Inferior parietal cortex (tissue), 1 donor: ENCODE data around the gene CSNK2A1.
"Not testable (repeated sequence)": the region's sequence is repeated elsewhere in the genome, so short reads cannot be mapped to it uniquely, and the experiment has no call there.

ENCODE experiments used
- DNase-seq: peaks from one replicate; pipeline ENCODE4 v3.0.0-alpha.2; 2016; ENCODE audit errors: extremely low spot score

The CSNK2A1 gene

DNA sequence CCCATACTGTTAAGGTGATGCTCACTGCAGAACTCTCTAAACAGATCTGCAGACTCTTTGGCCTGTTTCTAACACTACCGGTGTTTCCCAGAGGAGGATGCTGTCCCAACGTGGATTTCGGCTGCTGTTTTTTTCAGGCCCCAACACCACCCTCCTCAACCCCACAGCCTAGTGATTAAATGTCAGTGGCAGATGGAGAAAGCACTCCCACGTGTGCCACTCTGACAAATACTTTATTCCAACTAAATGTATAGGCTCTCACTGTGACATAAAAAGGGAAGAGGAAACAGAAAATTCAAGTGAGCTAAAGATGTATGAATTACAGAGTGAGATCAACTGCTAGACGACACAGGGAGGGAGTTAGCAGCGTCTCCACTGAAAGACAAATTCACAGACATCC lies 84.8 kb downstream of the CSNK2A1 start:
- no peak for DNase-seq

DNA sequence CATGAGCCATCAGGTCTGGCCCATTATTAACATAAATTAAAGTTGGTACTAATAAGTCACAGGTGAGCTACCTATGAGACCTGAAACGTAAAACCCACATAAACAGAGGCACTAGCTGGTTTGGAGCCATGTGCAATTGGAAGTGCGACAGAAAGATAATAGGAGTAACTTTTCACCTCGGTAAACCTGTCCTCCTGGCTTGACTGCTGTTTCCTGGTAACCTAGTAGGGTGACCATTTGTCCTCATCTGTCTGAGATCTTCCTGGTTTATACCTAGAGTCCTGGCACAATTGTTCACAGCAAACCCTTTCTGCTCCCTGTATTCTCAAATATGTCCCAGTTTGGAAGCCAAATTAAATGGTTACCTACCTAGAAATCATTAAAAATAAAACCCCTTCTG lies 88.6 kb downstream of the CSNK2A1 start:
- DNase-seq: no peak

- not testable (repeated sequence) for DNase-seq
Observed at GRCh38 chr20:452021-452420, 91.6 kb downstream of the CSNK2A1 start.

GRCh38 chr20:445514-446336 lies 97.9 kb downstream of the CSNK2A1 start:
- no peak for DNase-seq

- DNase-seq: no peak
Observed at GRCh38 chr20:444862-445426, 98.6 kb downstream of the CSNK2A1 start.

DNA sequence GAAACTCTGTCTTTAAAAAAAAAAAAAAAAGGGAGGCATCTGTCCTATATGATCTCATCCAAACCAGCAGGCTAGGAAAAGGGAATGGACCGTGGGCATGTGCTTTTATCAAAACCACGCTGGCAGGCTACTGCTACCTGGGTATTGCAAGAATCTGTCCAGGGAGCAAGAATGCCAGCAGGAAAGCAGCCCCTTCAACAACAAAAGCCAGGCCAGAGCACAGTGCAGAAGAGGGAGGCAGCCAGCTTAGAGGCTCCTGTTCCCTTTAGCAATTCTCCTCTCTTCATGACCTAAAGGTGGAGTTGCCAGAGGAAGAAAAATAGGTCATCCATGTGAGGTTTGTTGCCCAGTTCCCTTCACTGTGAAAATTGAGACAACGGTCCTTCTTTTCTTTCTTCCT lies 99.5 kb downstream of the CSNK2A1 start:
- no peak for DNase-seq

DNA sequence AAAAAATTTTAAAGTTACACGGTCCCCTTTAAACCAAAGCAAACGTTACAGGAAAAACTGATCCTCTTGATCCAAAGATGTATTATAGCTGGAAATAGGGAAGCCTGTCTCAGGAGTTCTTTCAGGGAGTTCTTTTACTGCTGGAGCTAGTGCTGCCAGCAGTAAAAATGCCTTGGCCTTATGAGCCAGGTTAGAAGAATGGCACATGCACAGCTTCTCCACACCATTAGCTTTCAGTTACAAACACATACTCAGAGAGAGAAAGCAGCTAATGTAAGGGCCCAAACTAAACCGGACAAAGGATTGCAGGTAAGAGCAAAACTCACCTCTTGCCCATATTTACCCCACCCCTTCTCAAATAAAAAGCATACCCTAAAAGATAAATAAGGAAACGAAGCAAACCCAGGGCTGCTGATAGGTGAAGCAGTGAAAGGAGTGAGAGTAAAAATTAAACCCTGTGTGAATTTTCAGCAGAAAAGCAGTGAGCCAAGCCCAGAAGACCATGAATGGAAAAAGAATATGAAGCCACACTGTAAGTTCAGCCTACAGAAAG lies 100.3 kb downstream of the CSNK2A1 start:
- DNase-seq: no peak

GRCh38 chr20:440636-441035 lies 103.0 kb downstream of the CSNK2A1 start:
- DNase-seq: no peak

DNA sequence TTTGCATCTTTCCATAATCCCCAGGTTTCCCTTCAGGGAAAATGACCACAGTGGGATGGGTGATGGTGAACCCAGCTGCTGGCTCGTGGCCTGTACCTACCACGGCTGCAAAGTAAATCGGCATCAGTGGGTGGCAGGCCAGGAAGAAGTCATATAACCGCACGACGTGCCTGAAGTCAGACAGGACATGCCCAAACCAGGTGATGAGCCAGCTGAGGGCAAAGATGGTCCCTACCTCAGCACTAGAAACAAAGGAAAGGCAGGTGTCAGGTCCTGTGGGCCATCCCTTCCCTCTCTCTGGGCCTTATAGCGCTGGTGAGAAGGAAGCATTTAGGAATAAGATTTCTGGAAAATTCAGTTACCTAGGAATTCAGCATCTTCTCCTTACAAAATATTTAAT lies 103.4 kb downstream of the CSNK2A1 start:
- DNase-seq: no peak

DNA sequence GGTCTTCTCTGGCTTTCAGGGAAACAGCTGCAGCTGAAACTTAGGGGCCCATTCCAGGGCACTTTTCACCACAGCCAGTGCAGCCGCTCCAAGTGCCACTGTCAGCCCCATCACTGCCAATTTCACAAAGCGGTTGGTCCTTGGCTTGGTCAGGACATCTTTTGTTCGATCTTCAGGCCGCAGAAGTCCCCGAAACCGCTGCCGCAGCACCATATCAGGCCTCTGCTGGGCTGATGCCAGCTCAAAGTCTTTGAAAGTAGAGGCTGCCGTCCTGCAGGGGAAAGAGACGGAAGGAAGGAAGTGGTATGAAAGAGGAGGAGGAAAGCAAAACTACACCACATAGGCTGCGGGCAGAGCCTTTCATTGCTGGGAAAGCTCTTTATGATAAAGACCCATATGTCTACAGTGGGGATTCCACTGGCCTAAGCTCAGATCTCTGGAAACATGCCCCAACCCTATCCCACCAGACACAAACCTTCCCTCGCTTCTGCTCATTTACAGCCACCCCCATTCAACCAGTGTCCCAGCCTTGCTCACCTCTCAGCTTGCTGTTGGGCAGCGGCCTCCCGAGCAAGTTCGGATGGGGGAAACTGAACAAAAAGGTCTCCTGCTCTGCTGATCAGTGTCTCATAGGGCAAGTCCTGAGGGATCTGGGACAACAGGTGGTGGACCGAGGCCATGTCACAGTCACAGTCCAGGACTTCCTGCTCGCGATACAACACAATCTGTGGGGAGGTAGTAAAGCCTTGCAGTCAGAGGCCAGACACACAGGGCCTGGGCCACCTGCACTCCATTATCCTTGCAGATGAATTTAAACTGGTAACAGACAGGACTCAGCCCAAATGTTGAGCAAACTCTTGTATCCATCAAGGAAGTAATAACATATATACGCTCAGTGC lies 104.8 kb downstream of the CSNK2A1 start:
- DNase-seq: no peak

- no peak for DNase-seq
Observed at GRCh38 chr20:437787-438486, 105.7 kb downstream of the CSNK2A1 start.

DNA sequence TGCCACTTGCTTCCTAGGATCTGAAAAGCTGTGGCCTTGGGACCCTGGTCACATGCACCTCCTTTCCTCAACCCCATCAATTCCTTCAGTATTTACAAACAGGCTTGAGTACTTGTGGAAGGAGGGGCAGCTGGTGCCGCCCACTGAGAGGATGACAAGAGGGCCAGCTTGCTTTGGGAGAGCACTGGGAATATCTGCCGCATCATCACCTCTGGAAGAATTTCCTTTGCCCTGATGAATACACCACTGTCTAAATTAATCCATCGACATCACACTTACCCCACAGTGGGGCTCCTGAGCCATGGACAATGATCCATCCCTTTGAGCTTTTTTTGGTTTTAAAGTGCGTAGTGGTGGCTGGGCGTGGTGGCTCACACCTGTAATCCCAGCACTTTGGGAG lies 107.1 kb downstream of the CSNK2A1 start:
- no peak for DNase-seq

- DNase-seq: no peak
Observed at GRCh38 chr20:435558-435957, 108.0 kb downstream of the CSNK2A1 start.

DNA sequence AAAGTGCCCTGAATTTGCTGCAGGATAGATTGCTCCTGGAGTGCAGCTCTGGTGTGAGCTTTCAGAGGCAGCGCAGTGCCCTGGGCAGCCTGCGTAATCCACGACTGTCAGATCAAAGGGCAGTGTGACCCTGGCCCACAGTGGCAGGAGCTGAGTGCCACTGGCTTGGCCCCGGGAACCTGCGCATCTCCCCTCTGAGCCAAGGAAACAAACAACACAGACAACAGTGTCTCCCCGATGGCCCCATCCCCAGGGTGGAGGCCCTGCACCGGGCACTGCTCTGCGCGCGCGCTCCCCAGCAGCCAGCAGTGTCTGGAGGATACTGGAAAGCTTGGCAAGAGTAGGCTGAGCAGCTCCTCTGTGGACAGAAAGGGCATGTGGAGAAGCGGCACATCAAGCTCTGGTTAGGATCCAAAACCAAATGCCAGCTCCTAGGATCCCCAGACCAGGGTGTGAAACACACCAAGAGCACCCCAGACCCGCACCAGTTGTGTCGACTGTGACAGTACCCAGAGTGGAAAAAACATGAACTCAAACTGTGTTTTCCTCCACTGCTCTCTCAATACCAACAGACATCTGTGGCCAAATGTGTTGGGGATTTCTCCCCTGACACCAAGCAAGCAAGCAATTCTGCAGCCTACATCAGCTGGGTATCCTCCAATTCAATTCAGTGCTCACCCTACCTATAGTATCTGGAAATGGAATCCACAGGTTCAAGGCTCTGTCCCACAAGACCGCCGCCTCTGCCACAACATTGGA lies 108.8 kb downstream of the CSNK2A1 start:
- DNase-seq: no peak

- DNase-seq: no peak
Observed at GRCh38 chr20:434221-434620, 109.4 kb downstream of the CSNK2A1 start.

DNA sequence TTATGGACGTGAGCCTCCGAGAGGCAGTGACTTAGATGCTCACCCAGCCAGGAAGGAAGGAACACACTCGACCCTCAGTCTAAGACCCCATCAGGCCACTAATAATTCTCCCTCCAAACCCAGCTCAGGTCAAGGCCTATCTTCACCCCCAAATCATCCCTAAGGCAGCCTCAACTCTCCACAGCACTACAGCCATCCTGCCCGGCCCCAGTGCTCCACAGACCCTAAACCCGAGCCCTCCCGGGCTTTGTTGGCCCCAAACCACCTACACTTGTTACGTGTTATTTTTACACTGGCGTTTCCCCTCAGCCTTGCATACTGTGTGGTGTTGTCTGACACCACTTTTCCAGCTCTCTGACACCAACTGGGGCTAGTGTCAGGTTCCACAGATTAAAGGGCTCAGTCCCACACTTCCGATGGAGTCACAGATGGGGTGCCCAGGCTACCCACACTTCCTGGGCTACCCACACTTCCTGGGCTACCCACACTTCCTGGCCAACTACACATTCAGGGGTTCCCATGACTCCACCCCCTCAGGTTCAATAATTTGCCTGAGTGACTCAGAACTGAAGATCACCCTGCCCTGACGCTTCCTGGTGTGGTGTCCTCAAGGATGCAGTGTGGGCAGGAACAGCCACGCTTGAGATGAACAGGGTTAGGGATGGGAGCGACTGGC lies 110.2 kb downstream of the CSNK2A1 start:
- DNase-seq: no peak

DNA sequence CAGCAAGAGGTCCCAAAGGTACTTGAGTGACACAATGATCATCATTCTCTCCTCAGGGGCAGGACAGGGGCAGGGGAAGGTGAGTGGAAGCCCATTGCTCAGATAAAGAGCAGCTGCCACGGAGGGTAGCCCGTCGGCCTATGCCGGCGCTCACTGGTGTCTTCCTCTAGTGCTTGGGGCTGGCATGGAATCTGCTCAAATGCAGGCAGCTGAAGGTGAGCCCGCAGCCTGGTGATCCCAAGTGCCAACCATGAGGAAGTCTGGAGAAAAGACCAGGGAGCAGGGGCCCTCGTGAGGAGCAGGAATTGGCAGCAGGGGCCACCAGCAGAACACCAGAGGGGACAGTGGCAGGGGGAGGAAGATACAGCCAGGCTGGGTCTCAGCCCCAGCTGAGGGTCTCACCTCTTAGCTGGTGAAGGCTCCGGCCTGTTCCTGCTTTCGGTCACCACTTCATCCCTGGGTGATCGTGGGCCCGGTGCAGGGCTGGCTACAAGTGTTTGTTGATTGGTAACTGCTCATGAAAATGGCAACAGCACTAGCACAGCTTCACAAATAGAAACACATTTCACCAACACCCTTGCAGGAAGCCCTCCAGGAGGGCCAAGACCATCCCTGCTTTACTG lies 110.8 kb downstream of the CSNK2A1 start:
- DNase-seq: no peak

DNA sequence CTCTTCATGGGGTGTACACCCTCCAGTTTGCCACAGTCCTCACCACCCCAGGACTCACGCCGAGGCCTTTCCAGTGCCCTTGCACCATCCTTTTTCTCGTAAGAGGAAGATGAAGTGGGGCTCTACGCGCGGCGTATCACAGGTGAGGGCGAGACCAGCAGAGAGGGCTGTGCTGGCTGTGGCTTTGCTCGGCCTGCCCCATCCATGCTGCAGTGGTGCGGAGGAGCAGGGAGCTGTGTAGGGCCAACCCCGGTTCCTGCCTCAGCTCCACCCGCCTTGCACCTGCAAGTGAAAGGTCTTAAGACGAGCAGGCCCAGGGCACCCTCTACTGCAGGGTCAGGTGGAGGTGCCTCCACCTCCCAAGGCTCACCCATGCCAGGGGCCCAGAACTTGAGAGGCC lies 111.4 kb downstream of the CSNK2A1 start:
- DNase-seq: no peak

DNA sequence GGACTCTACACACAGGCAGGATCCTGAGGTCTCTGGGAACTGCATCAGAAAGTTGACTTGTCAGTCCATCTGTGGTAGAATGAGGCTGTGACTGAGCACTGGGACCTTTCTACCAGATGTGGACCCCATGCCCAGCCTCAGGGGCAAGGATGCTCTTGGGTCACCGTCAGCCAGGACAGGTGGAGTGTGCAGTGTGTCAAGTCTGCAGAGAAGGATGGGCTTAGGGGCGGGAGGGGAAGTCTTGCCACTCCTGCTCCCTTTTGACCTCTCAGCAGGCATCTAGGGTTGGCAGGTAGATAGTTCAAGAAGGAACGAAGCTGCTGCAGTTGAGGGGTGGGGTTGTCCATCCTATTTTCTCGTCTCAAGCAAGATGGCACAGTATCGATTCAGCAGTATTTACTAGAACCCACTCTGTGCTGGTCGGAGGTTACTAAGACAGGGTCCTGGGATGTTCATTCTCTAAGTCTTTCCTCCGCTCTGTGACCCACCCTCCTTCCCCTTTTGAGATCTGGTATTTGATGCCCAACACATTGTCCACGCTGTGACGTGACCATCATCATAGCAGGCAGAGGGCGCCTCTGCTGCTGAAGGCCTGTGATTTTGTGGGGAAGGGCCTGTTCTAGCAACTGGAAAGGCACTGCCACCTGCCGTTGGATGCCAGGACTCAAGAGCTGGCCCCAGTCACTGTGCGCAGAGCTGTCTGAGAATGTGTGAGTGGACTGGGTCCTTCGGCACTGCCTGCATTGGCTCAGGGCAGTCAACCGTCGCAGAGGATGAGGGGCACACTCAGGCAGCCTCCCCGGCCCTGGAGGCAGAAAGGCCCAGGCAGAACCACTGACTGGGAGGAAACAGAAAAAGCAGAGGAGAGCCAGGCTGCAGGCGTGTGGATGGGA lies 112.3 kb downstream of the CSNK2A1 start:
- peak; percentile 83 for DNase-seq
